WTC11 (cell line): ENCODE results near the gene MACROD2. TPM values are rescaled to one million over a fixed set of nuclear protein-coding genes. Genes with fewer than 3 reads are reported as not detected.

Experiments
- ATAC-seq: fragments of 200-7000 bp; cut with Tn5 transposase; 2 replicates; pipeline ENCODE4 v1.10.0; 2021; ENCODE audit warnings: mild to moderate bottlenecking, moderate library complexity
- CTCF ChIA-PET: fragments of 300-600 bp; sonication (Branson Sonifier 250); formaldehyde crosslinking; loops from one replicate; lab custom pipeline; 2021; ENCODE audit warnings: antibody characterized with exemption; lab: Charles Lee
- POLR2A ChIA-PET: fragments of 350-600 bp; sonication (Branson Sonifier 250); formaldehyde crosslinking; loops from one replicate; lab custom pipeline; 2021; ENCODE audit warnings: antibody characterized with exemption; lab: Charles Lee
- DNase-seq: peaks from one replicate; pipeline ENCODE4 v3.0.0; 2021; ENCODE audit warnings: low spot score
- H3K27ac Mint-ChIP-seq: 2 replicates; pipeline ENCODE4 v1.8.0; 2021; ENCODE audit warnings: mixed read lengths
- H3K27me3 Mint-ChIP-seq: 2 replicates; pipeline ENCODE4 v1.8.0; 2021; ENCODE audit warnings: low read depth, mild to moderate bottlenecking, moderate library complexity, mixed read lengths
- H3K36me3 Mint-ChIP-seq: 2 replicates; pipeline ENCODE4 v1.8.0; 2021; ENCODE audit warnings: mixed read lengths
- H3K4me1 Mint-ChIP-seq: 2 replicates; pipeline ENCODE4 v1.8.0; 2022; ENCODE audit warnings: mixed read lengths
- H3K4me3 Mint-ChIP-seq: 2 replicates; pipeline ENCODE4 v1.8.0; 2021; ENCODE audit warnings: mild to moderate bottlenecking, moderate library complexity, mixed read lengths
- H3K9me3 Mint-ChIP-seq: 2 replicates; pipeline ENCODE4 v1.8.0; 2021; ENCODE audit warnings: mixed read lengths
- ARID4B ChIP-seq: sonication (generic); formaldehyde crosslinking; IDR thresholded peaks from 2 replicates; pipeline ENCODE4 v1.8.0; 2023; ENCODE audit warnings: missing genetic modification reagents, mild to moderate bottlenecking, borderline replicate concordance
- ATF1 ChIP-seq: sonication (generic); formaldehyde crosslinking; IDR thresholded peaks from 2 replicates; pipeline ENCODE4 v1.8.1; 2023; ENCODE audit warnings: mild to moderate bottlenecking, moderate library complexity, missing genetic modification reagents
- E2F1 ChIP-seq: sonication (generic); formaldehyde crosslinking; IDR thresholded peaks from 2 replicates; pipeline ENCODE4 v1.8.0; 2022; ENCODE audit warnings: mild to moderate bottlenecking, missing genetic modification reagents
- FOXK1 ChIP-seq: sonication (generic); formaldehyde crosslinking; IDR thresholded peaks from 2 replicates; pipeline ENCODE4 v1.8.0; 2022; ENCODE audit warnings: mild to moderate bottlenecking, moderate library complexity, missing genetic modification reagents
- FOXP4 ChIP-seq: sonication (generic); formaldehyde crosslinking; IDR thresholded peaks from 2 replicates; pipeline ENCODE4 v1.8.0; 2022; ENCODE audit warnings: mild to moderate bottlenecking, missing genetic modification reagents
- GTF2I ChIP-seq: fragments of 250-450 bp; sonication (Bioruptor Pico); conservative IDR thresholded peaks from 2 replicates; pipeline ENCODE4 v1.4.0; 2021; ENCODE audit warnings: mild to moderate bottlenecking
- HMGA2 ChIP-seq: fragments of 250-450 bp; sonication (Bioruptor Pico); IDR thresholded peaks from 2 replicates; pipeline ENCODE4 v1.4.0; 2021; ENCODE audit warnings: mild to moderate bottlenecking, moderate library complexity
- IRF1 ChIP-seq: sonication (generic); formaldehyde crosslinking; IDR thresholded peaks from 2 replicates; pipeline ENCODE4 v1.8.0; 2023; ENCODE audit warnings: missing genetic modification reagents
- MYBL2 ChIP-seq: sonication (generic); formaldehyde crosslinking; IDR thresholded peaks from 2 replicates; pipeline ENCODE4 v1.8.1; 2023; ENCODE audit warnings: mild to moderate bottlenecking, moderate library complexity, missing genetic modification reagents
- NFYB ChIP-seq: sonication (generic); formaldehyde crosslinking; conservative IDR thresholded peaks from 2 replicates; pipeline ENCODE4 v1.8.0; 2022; ENCODE audit warnings: low read depth, missing genetic modification reagents
- PRRX2 ChIP-seq: fragments of 250-450 bp; sonication (Bioruptor Pico); IDR thresholded peaks from 2 replicates; pipeline ENCODE4 v1.8.0; 2021; ENCODE audit warnings: mild to moderate bottlenecking
- RELA ChIP-seq: sonication (generic); formaldehyde crosslinking; IDR thresholded peaks from 2 replicates; pipeline ENCODE4 v1.8.1; 2022; ENCODE audit warnings: missing genetic modification reagents, mild to moderate bottlenecking, borderline replicate concordance
- SMAD3 ChIP-seq: sonication (generic); formaldehyde crosslinking; IDR thresholded peaks from 2 replicates; pipeline ENCODE4 v1.8.0; 2022; ENCODE audit warnings: missing genetic modification reagents, mild to moderate bottlenecking, borderline replicate concordance
- SP1 ChIP-seq: sonication (generic); formaldehyde crosslinking; conservative IDR thresholded peaks from 2 replicates; pipeline ENCODE4 v1.8.1; 2022; ENCODE audit warnings: missing genetic modification reagents
- TEAD1 ChIP-seq: sonication (generic); formaldehyde crosslinking; IDR thresholded peaks from 2 replicates; pipeline ENCODE4 v1.8.0; 2022; ENCODE audit warnings: mild to moderate bottlenecking, missing genetic modification reagents
- TP53 ChIP-seq: sonication (generic); formaldehyde crosslinking; IDR thresholded peaks from 2 replicates; pipeline ENCODE4 v1.8.1; 2023; ENCODE audit warnings: mild to moderate bottlenecking, missing genetic modification reagents
- USF2 ChIP-seq: sonication (generic); formaldehyde crosslinking; IDR thresholded peaks from 2 replicates; pipeline ENCODE4 v1.8.1; 2023; ENCODE audit warnings: mild to moderate bottlenecking, missing genetic modification reagents, moderate library complexity
- ZNF263 ChIP-seq: sonication (generic); formaldehyde crosslinking; IDR thresholded peaks from 2 replicates; pipeline ENCODE4 v1.8.1; 2022; ENCODE audit warnings: low read depth, mild to moderate bottlenecking, moderate library complexity, missing genetic modification reagents
- ZNF416 ChIP-seq: fragments of 250-450 bp; sonication (Bioruptor Pico); IDR thresholded peaks from 2 replicates; pipeline ENCODE4 v1.9.0; 2021; ENCODE audit warnings: mild to moderate bottlenecking, inconsistent platforms
- total RNA-seq: library from RNA; stranded (reverse); gene quantifications from 3 replicates; pipeline ENCODE4 v1.2.3, GENCODE V29; 2021

The MACROD2 gene
- total RNA-seq, 1 experiment from 2014 or later, result 4.1 TPM

- TF ChIP-seq ARID4B (CRISPR knock-in tag), result no peak
- no peak for TF ChIP-seq MYBL2
- no peak for TF ChIP-seq ZNF416 (CRISPR knock-in tag)
- TF ChIP-seq, all 79 proteins: peak for 0
These were observed 1116.3 kb downstream of the MACROD2 start (continued) for GRCh38 chr20:15111654-15112053.

- ATAC-seq (no peak), DNase-seq (no peak)
- H3K27me3 Mint-ChIP-seq, result no peaks in the 10 kb centered on the region
- no peaks in the 10 kb centered on the region for H3K4me1 Mint-ChIP-seq
- TF ChIP-seq HMGA2 (CRISPR knock-in tag), result no peak
- TF ChIP-seq MYBL2, result no peak
- no peak for TF ChIP-seq FOXP4 (CRISPR knock-in tag)
- TF ChIP-seq FOXK1 (CRISPR knock-in tag), result no peak
- no peak for TF ChIP-seq GTF2I (CRISPR knock-in tag)
- no peaks in the 10 kb centered on the region for H3K36me3 Mint-ChIP-seq
- POLR2A ChIA-PET, result no interaction called here
- CTCF ChIA-PET, result no interaction called here
- H3K4me3 Mint-ChIP-seq, result no peak overlapping the region
- no peak overlapping the region for H3K27ac Mint-ChIP-seq
- H3K9me3 Mint-ChIP-seq, result peaks cover 11% of the 10 kb centered on the region; the same call in 1 of the 2 replicates
These were observed 1117.9 kb downstream of the MACROD2 start for GRCh38 chr20:15113144-15113773.

GRCh38 chr20:15119852-15120487 is 1124.7 kb downstream of the MACROD2 start:
- ATAC-seq, result no peak
- no peak for DNase-seq
- TF ChIP-seq TP53, result no peak
- Mint-ChIP-seq H3K9me3 (peaks cover 9% of the 10 kb centered on the region; the same call in 1 of the 2 replicates), H3K27me3 (no peaks in the 10 kb centered on the region), H3K27ac (no peak overlapping the region), H3K4me3 (no peak overlapping the region), H3K36me3 (no peaks in the 10 kb centered on the region), H3K4me1 (no peaks in the 10 kb centered on the region)
- CTCF ChIA-PET, result no interaction called here
- POLR2A ChIA-PET, result no interaction called here

GRCh38 chr20:15122613-15123012 is 1127.3 kb downstream of the MACROD2 start:
- DNase-seq, result no peak
- Mint-ChIP-seq H3K9me3 (peaks cover 6% of the 10 kb centered on the region; the same call in 1 of the 2 replicates), H3K27ac (no peak overlapping the region), H3K4me3 (no peak overlapping the region), H3K36me3 (no peaks in the 10 kb centered on the region), H3K4me1 (no peaks in the 10 kb centered on the region), H3K27me3 (no peaks in the 10 kb centered on the region)
- ChIA-PET POLR2A (no interaction called here), CTCF (no interaction called here)
- no peak for ATAC-seq
- TF ChIP-seq PRRX2 (CRISPR knock-in tag) (no peak), E2F1 (no peak), USF2 (CRISPR knock-in tag) (no peak), SP1 (CRISPR knock-in tag) (no peak), IRF1 (no peak), ATF1 (CRISPR knock-in tag) (no peak), NFYB (CRISPR knock-in tag) (no peak), ZNF263 (no peak), FOXP4 (CRISPR knock-in tag) (no peak), RELA (no peak), FOXK1 (CRISPR knock-in tag) (no peak), SMAD3 (CRISPR knock-in tag) (no peak), TEAD1 (CRISPR knock-in tag) (no peak)
